NB4 (cell line): Measurements from ENCODE around the gene USB1.

ENCODE experiments used
- DNase-seq: peaks from one replicate; pipeline ENCODE4 v3.0.0; 2010; ENCODE audit warnings: low read depth
- H3K4me3 ChIP-seq: one replicate; pipeline ENCODE4 v1.5.1; 2011; ENCODE audit warnings: mild to moderate bottlenecking, low read depth, low read length, moderate library complexity
- MAX ChIP-seq: IDR thresholded peaks from 2 replicates; pipeline ENCODE4 v1.6.1; 2011; ENCODE audit warnings: low read depth, low read length
- MYC ChIP-seq: IDR thresholded peaks from 2 replicates; pipeline ENCODE4 v1.6.1; 2011; ENCODE audit warnings: low read depth, low read length
- POLR2A ChIP-seq: IDR thresholded peaks from 2 replicates; pipeline ENCODE4 v1.6.1; 2011; ENCODE audit warnings: mild to moderate bottlenecking; ENCODE audit not compliant: insufficient read length; ENCODE audit errors: extremely low read depth
- TF ChIP-seq, protein P1 (sequence below): IDR thresholded peaks from one replicate; pipeline ENCODE4 v1.5.1; 2012; ENCODE audit warnings: low read depth, low read length

USB1 gene

DNA sequence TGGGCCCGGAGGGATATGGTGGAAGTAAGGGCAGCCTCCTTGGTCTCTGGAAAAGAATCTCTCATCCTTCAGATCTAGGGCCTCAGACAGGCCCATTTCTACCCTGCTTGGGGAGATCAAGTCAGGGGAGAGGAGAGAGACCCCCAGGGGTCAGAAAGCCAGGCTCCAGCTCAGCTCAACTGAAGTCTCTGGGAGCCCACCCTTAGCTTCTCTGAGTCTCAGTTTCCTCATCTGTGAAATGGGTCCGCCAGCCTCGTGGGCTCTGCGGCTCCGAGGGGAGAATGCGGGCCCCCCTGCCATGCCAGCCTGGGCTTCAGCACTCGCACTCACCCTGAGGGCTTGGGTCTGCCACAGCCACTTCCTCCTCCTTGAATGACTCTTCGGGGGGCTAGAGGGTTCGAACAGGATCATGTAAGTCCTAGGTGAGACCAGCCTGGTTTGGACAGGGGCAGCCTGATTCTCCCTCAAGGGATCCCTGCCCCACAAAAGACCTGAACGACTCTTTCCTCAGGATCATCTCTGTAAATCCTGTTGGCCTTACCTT lies 37.0 kb upstream of the USB1 start:
- H3K4me3 ChIP-seq = no peak overlapping the region
- DNase-seq = no peak
- TF ChIP-seq, protein P1, sequence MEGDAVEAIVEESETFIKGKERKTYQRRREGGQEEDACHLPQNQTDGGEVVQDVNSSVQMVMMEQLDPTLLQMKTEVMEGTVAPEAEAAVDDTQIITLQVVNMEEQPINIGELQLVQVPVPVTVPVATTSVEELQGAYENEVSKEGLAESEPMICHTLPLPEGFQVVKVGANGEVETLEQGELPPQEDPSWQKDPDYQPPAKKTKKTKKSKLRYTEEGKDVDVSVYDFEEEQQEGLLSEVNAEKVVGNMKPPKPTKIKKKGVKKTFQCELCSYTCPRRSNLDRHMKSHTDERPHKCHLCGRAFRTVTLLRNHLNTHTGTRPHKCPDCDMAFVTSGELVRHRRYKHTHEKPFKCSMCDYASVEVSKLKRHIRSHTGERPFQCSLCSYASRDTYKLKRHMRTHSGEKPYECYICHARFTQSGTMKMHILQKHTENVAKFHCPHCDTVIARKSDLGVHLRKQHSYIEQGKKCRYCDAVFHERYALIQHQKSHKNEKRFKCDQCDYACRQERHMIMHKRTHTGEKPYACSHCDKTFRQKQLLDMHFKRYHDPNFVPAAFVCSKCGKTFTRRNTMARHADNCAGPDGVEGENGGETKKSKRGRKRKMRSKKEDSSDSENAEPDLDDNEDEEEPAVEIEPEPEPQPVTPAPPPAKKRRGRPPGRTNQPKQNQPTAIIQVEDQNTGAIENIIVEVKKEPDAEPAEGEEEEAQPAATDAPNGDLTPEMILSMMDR = no peak
- TF ChIP-seq MYC (no peak), POLR2A (no peak), MAX (no peak)

- no peak overlapping the region for H3K4me3 ChIP-seq
- no peak for DNase-seq
- TF ChIP-seq, protein P1 = no peak
- TF ChIP-seq POLR2A (no peak), MAX (no peak), MYC (no peak)
Observed at GRCh38 chr16:57966204-57966771, 34.9 kb upstream of the USB1 start.

DNA sequence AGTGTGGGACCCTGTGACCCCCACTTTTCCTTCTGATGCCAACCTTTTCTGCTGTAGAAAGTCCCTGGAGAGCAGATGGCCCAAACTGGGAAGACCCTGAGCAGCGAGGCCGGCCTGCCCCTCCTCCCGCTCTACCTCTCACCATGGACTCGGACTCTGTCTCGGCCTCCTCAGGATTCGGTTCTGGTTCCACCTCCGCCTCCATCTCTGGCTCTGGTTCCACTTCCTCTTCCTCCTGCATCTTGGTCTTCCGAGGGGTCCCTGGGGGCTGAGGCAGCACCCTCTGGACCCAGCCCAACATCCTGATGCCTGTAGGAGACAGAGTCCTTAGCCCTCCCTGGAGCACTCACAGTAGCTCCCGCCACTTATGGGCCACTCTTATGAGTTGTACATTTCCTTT lies 34.2 kb upstream of the USB1 start:
- TF ChIP-seq MYC (no peak), MAX (no peak), POLR2A (no peak)
- TF ChIP-seq, protein P1 = no peak
- no peak for DNase-seq

DNA sequence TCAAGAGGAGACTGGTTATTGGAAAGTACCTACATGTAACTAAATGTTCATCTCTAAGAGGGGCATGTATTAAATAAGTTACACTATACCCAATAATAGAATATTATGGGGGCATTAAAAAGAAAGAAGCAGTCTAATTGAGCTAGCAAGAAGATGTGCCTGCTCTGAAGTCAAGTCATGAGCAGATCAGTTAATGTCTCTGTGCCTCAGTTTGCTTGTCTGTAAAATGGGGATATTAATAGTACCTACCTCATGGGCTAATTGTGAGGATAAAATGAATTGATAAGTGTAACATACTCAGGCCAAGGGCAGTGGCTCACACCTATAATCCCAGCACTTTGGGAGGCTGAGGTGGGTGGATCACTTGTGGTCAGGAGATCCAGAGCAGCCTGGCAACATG lies 33.3 kb upstream of the USB1 start:
- H3K4me3 ChIP-seq = no peak overlapping the region
- no peak for DNase-seq
- TF ChIP-seq POLR2A (no peak), MAX (no peak), MYC (no peak)
- TF ChIP-seq, protein P1 = no peak

More for the DNA sequence above, 34.2 kb upstream of the USB1 start:
- H3K4me3 ChIP-seq = no peak overlapping the region

GRCh38 chr16:57969451-57970123 lies 31.6 kb upstream of the USB1 start:
- no peak for TF ChIP-seq POLR2A
- TF ChIP-seq MYC = no peak
- TF ChIP-seq MAX = no peak
- TF ChIP-seq, protein P1 = no peak
- H3K4me3 ChIP-seq = no peak overlapping the region
- DNase-seq = no peak
